Activated CD4-positive, alpha-beta T cell treated with anti-CD3 and anti-CD28 coated beads, Interleukin-2, amount 50 U/mL, for 1 hour (primary cell): ENCODE measurements around the gene PRRG1.
"Not testable (repeated sequence)": the region's sequence is repeated elsewhere in the genome, so short reads cannot be mapped to it uniquely, and the experiment has no call there.

Source experiments
- DNase-seq: peaks from one replicate; pipeline ENCODE4 v3.0.0-alpha.2; 2020

PRRG1 gene

DNA sequence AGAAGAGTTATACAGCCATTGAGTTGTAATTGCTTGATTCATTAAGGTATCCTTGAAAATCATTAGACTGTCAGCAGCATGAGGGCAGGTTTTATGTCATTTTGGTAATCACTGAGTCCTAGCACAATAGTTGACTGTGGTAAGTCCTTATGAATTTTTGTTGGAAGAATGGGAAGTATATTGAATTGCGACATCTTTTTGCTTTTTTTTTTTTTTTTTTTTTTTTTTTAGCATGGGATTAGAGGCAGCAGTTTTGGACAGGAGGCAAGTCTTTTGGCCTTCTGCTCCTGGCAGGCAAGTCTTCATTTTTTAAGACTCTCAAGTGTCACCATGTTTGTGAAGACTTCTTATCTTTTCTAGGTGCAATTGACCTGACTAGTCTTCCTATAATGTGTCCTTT is 29.7 kb downstream of the PRRG1 start:
- DNase-seq, result no peak

- DNase-seq, result no peak
These were observed 31.1 kb downstream of the PRRG1 start for GRCh38 chrX:37380256-37380655.

DNA sequence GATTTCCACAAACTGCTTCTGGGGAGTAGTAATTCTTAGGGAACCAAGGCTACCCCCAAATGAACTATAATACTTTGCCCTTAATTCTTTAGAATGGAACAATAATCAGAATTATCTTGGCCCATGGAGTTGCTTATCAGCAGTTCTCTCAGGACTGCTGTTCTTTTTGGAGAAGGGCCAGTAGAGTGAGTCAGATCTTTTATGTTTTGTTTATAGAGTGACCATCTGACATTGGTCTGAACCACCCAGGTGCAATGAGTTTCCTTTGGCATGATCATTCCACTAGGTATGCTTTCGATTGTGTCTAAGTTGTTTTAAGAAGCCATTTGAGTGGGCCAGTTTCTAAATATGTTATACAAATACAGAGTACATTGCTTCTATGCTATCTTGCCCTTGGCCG is 31.8 kb downstream of the PRRG1 start:
- no peak for DNase-seq

GRCh38 chrX:37383313-37383712 is 34.1 kb downstream of the PRRG1 start:
- DNase-seq, result no peak

DNA sequence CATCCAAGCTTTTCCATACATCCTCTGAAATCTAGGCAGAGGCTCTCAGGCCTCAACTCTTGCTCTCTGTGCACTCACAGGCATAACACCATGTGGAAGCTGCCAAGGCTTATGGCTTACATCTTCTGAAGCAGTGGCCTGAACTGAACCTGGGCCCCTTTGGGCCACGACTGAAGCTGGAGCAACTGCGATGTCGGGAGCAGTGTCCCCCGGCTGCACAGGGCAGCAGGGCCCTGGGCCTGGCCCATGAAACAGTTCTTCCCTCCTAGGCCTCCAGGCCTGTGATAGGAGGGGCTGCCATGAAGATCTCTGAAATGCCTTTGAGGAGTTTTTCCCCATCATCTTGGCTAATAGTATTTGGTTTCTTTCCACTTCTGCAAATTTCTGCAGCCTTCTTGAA is 39.2 kb downstream of the PRRG1 start:
- no peak for DNase-seq

DNA sequence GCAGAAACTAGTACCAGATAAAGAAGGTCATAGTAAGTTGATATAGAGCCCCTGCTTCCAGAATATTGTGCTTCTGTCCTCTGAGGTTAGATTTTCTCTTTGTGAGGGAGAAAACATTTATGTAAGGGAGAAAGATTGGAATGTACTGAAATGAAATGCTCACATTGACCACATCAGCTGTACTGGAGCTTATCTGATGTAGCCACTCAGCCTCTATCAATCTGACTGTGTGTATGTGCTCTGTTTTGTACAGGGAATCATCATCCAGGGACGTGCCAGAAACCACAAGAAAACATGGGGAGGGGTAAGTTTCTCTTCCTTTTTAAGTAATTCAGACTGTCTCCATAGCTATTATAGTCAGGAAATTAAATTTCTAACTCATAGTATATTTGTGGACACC is 56.8 kb downstream of the PRRG1 start:
- no peak for DNase-seq

GRCh38 chrX:37407736-37408135 is 58.6 kb downstream of the PRRG1 start:
- no peak for DNase-seq

DNA sequence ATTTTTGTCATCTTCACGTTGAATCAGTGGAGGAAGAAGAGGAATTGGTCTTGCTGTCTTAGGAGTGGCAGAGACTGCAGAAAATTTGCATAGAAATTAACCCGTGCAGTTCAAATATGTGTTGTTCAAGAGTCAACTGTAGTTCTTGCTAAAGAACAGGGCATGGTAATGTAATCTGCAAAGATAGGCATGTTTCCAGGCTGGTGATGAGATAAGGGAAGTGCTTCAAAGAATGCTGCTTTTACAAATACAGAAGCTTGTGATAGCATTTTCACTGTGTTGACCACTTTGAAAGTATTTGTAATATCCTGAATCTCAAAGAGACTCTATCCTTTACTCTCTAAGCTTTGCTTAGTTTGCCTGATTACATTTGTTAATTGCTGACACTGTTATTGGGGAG is 60.1 kb downstream of the PRRG1 start:
- no peak for DNase-seq

GRCh38 chrX:37420185-37420584 is 71.0 kb downstream of the PRRG1 start:
- DNase-seq, result no peak

- no peak for DNase-seq
These were observed 71.6 kb downstream of the PRRG1 start for GRCh38 chrX:37420756-37421155.

DNA sequence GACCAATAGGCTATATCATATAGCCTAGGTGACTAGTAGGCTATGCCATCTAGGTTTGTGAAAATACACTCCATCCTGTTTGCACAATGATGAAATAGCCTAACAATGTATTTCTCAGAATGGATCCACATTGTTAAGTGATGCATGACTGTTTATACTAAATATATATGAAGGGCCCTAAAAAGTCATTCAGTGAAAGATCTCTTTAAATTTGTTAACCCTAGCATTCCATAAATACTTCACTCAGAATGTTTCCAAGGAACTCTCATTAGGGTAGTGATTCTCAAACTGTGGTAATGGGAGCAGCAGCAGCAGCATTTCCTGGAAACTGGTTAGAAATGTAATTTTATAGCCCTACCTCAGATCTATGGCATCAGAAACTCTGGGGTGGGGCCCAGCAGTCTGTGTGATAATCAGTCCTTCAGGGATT is 74.9 kb downstream of the PRRG1 start:
- no peak for DNase-seq

DNA sequence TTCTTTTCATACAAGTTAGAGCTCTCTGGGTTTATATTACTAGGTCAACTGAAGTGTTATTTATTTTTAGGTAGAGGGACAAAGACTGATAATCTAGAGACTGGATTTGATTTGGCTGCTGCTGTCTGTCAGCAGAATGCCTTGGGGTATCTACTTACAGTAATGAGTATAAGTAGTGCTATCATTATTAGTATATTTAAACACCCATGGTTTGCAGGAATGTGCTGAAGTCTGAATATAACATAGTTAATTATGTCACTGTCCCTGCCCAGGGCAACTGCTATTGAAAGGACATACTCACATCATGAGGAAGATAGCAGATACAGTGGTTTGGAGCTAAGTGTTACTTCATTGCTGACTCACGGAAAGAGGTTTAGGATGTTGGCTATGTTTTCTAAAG is 76.2 kb downstream of the PRRG1 start:
- no peak for DNase-seq

DNA sequence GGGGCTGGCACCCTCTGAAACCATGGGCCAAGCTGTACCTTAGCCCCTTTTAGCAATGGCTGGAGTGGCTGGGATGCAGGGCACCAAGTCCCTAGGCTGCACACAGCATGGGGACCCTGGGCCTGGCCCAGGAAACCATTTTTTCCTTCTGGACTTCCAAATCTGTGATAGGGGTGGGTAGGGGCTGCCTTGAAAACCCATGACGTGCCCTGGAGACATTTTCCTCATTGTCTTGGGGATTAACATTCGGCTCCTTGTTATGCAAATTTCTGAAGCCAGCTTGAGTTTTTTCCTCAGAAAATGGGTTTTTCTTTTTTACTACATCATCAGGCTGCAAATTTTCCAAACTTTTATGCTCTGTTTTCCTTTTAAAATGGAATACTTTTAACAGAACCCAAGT is 79.8 kb downstream of the PRRG1 start:
- not testable (repeated sequence) for DNase-seq

GRCh38 chrX:37434362-37434761 is 85.2 kb downstream of the PRRG1 start:
- no peak for DNase-seq

DNA sequence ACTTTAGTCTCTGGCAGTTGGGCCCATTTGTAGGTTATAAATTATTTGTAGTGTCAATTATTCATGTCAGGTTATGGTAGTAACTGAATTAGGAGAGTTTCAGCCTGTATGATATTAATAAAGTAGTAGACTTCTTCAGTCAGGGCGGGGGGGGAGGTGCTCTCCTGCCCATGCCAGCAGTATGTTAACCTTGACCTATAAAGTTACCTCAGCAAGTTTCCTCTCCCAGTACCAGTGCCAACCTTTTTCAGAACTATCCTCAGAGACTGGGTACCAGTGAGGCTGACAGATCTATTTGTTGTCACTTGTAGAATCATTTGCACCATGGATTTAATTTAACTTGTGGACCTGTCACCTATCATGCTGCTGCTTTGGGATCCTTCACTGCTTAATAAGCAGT is 88.0 kb downstream of the PRRG1 start:
- no peak for DNase-seq

GRCh38 chrX:37441377-37441776 is 92.2 kb downstream of the PRRG1 start:
- DNase-seq, result no peak

DNA sequence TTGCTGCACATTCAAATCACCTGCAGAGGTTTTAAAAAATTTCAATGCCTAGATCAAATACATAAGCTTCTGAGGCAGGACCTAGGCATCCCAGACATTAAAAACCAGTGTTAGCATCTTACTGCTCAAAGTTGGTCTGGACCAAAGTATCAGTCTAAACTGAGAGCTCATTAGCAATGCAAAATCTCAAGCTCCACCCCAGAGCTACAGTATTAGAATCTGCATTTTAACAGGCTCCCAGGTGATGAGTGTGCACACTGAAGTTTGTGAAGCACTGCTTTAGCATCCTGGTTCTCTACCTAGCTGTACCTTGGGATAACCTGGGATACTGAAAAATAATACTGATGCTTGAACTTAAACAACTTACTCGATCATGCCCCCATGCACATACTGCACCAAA is 96.0 kb downstream of the PRRG1 start:
- DNase-seq, result no peak

- DNase-seq, result no peak
These were observed 104.7 kb downstream of the PRRG1 start for GRCh38 chrX:37453821-37454220.

GRCh38 chrX:37454537-37455285 is 105.5 kb downstream of the PRRG1 start:
- DNase-seq, result no peak

DNA sequence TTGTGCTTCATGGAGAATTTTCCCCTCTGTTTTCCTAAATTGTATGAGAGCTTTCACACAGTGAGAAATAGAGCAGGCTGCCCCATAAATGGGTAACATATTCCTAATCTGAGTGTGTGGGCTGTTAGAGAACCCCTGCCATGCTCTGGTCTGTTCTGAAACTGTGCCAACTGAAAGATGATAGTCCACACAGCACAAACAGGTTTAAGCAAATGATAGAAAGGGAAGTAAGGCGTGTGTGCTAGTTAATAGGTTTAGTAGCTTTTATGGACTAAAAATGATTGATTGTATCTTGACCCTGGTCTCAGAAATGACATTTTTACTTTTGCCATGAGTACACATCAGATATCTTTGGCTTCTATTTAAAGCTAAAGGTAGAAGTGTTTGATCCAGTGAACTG is 106.2 kb downstream of the PRRG1 start:
- DNase-seq, result no peak

GRCh38 chrX:37460285-37460684 is 111.1 kb downstream of the PRRG1 start:
- not testable (repeated sequence) for DNase-seq

- no peak for DNase-seq
These were observed 113.2 kb downstream of the PRRG1 start for GRCh38 chrX:37462346-37462745.

GRCh38 chrX:37468124-37468739 is 119.1 kb downstream of the PRRG1 start:
- DNase-seq, result no peak

- no peak for DNase-seq
These were observed 121.5 kb downstream of the PRRG1 start for GRCh38 chrX:37470711-37471110.

DNA sequence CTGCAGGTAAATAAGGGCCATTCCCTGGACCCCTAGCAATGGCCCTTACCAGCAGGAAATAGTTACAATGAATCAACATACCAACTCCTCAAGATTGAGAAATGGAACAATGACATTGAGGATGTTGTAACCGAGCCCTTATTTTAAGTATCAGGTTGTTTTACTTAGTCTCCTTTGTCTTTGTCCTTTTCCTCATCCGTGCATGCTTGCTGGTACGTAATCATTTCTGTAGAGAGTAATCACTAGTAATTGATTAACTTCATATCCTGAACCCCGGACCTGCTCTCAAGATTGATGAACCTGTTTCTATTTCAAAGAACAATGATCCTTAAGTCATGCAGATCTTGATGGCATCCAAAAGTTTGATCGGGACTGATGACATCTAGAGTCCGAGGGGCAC is 123.7 kb downstream of the PRRG1 start:
- no peak for DNase-seq
